ENCODE measurements around the gene CPAMD8. TPM values are rescaled to one million over a fixed set of nuclear protein-coding genes. Genes with fewer than 3 reads are reported as not detected.
"Not testable (repeated sequence)": the region's sequence is repeated elsewhere in the genome, so short reads cannot be mapped to it uniquely, and the experiment has no call there.

Gene CPAMD8
- total and polyA plus RNA-seq, 9 donors, result 2.4 to 13.0 (median 7.9) TPM

DNA sequence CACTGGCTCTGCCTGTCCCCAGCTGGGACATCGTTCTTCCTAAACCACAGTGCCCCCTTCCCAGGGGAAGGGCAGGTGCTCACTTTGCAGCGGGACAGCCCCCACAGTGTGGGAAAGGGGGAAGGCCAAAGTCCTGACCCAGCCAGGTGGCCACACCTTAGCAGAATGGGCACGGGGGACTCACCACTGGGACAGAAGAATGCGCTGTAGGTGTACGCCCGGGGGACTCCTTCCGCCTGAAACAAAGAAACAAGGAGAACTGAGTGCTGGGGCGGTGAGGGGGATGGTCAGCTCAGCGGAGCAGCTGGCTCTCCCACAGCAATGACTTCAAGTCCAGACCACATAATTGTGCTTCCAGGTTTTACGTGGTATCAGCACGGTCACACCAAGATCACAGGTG is 88.4 kb downstream of the CPAMD8 start:
- no peak for DNase-seq
- H3K4me3 ChIP-seq, result no peak overlapping the region
- H3K27me3 ChIP-seq, result no peaks in the 10 kb centered on the region
- no peaks in the 10 kb centered on the region for H3K4me1 ChIP-seq (ENCODE audit: insufficient read depth)
- H3K27ac ChIP-seq, result no peak overlapping the region
- no peaks in the 10 kb centered on the region for H3K36me3 ChIP-seq
- no peaks in the 10 kb centered on the region for H3K9me3 ChIP-seq
- 90 to 93% (median 90%) methylated on average over 11 of the region's 11 CpGs for WGBS, 3 donors
- TF ChIP-seq EP300 (IDR thresholded peaks at IDR 0.05) (no peak), POLR2A (IDR thresholded peaks at IDR 0.05) (no peak)
- TF ChIP-seq, protein P1, sequence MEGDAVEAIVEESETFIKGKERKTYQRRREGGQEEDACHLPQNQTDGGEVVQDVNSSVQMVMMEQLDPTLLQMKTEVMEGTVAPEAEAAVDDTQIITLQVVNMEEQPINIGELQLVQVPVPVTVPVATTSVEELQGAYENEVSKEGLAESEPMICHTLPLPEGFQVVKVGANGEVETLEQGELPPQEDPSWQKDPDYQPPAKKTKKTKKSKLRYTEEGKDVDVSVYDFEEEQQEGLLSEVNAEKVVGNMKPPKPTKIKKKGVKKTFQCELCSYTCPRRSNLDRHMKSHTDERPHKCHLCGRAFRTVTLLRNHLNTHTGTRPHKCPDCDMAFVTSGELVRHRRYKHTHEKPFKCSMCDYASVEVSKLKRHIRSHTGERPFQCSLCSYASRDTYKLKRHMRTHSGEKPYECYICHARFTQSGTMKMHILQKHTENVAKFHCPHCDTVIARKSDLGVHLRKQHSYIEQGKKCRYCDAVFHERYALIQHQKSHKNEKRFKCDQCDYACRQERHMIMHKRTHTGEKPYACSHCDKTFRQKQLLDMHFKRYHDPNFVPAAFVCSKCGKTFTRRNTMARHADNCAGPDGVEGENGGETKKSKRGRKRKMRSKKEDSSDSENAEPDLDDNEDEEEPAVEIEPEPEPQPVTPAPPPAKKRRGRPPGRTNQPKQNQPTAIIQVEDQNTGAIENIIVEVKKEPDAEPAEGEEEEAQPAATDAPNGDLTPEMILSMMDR (IDR thresholded peaks at IDR 0.05), result no peak
- intact Hi-C loops (cut with DNase I), result no loop called here

DNA sequence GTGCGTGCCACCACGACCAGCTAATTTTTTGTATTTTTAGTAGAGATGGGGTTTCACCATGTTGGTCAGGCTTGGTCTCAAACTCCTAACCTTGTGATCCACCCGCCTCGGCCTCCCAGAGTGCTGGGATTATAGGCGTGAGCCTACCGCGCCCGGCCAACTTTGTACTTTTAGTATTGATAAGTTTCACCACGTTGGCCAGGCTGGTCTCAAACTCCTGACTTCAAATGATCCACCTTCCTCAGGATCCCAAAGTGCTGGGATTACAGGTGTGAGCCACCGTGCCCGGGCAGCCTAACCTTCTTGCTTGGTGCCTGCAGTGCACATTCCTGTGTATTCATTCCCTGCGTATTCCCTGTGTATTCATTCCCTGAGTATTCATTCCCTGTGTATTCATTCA is 88.8 kb downstream of the CPAMD8 start:
- H3K27me3 ChIP-seq; H3K4me1 ChIP-seq (ENCODE audit: insufficient read depth); H3K36me3 ChIP-seq; DNase-seq; H3K9me3 ChIP-seq; H3K27ac ChIP-seq; intact Hi-C loops (cut with DNase I); H3K4me3 ChIP-seq: not testable (repeated sequence)
- 92 to 95% (median 95%) methylated on average over 12 of the region's 12 CpGs for WGBS, 3 donors

DNA sequence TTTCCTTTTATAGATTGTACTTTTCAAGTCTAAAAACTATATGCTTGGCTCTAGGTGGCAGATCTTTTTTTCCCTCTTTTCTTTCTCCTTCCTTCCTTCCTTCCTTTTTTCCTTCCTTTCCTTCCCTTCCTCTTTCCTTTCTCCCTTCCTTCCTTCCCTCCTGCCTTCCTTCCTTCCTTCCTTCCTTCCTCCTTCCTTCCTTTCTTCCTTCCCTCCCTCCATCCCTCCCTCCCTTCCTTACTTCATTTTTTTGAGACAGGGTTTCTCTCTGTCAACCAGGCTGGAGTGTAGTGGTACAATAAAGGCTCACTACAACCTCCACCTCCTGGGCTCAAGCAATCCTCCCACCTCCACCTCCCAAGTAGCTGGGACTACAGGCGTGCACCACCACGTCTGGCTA is 89.7 kb downstream of the CPAMD8 start:
- no peak overlapping the region for H3K4me3 ChIP-seq
- no peak for DNase-seq
- WGBS, 3 donors, result 88 to 94% (median 90%) methylated on average over 2 of the region's 2 CpGs
- H3K4me1 ChIP-seq (ENCODE audit: insufficient read depth), result no peaks in the 10 kb centered on the region
- no peaks in the 10 kb centered on the region for H3K9me3 ChIP-seq
- no peaks in the 10 kb centered on the region for H3K27me3 ChIP-seq
- intact Hi-C loops (cut with DNase I), result no loop called here
- H3K36me3 ChIP-seq, result no peaks in the 10 kb centered on the region
- TF ChIP-seq, protein P1 (IDR thresholded peaks at IDR 0.05), result no peak
- TF ChIP-seq EP300 (IDR thresholded peaks at IDR 0.05), result no peak
- TF ChIP-seq POLR2A (IDR thresholded peaks at IDR 0.05), result no peak
- no peak overlapping the region for H3K27ac ChIP-seq

DNA sequence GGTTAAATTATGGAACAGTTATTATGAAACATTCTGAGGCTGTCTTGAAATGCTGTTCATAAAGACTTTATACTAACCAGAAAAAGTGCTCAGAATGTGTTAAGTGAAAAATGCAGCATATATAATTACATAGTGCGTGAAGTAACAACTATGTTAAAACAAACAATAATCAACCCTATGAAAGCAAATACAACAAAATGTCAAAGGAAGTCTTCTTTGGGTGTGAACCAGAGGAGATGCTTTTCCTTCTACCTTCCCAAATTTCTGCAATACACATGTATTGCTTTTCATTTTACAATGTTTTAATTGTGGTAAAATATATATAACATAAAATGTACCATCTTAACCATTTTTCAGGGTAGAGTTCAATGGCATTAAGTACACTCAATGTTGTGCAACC is 92.1 kb downstream of the CPAMD8 start:
- no peak overlapping the region for H3K4me3 ChIP-seq
- H3K36me3 ChIP-seq, result no peaks in the 10 kb centered on the region
- no peaks in the 10 kb centered on the region for H3K4me1 ChIP-seq (ENCODE audit: insufficient read depth)
- TF ChIP-seq, protein P1 (IDR thresholded peaks at IDR 0.05), result no peak
- TF ChIP-seq EP300 (IDR thresholded peaks at IDR 0.05) (no peak), POLR2A (IDR thresholded peaks at IDR 0.05) (no peak)
- H3K9me3 ChIP-seq, result no peaks in the 10 kb centered on the region
- intact Hi-C loops (cut with DNase I), result no loop called here
- no peak overlapping the region for H3K27ac ChIP-seq
- no peaks in the 10 kb centered on the region for H3K27me3 ChIP-seq
- whole genome bisulfite sequencing, 3 donors, result 83 to 95% (median 93%) methylated on average over 1 of the region's 1 CpG
- no peak for DNase-seq

DNA sequence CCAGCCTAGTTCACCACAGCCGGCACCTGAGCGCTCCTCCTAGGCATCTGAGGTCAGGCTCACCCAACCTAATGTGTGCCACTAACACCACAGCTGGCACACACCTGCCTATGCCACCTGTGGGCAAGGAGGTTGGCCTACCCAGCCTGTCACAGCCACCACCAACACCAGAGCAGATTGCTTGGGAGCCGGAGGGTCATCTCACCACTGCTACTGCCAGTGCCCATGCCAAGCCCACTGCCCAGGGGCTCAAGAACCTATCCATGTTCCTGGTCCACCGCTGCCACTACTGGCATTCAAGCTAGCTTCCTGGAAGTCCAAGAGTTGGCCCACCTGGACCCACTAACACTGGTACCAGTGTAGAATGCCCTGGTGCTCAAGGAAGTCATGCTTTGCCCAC is 95.3 kb downstream of the CPAMD8 start:
- Histone ChIP-seq H3K4me3 (no peak overlapping the region), H3K36me3 (no peaks in the 10 kb centered on the region), H3K27me3 (no peaks in the 10 kb centered on the region), H3K4me1 (ENCODE audit: insufficient read depth) (no peaks in the 10 kb centered on the region), H3K9me3 (no peaks in the 10 kb centered on the region), H3K27ac (no peak overlapping the region)
- intact Hi-C loops (cut with DNase I), result no loop called here
- 93 to 98% (median 94%) methylated on average over 4 of the region's 4 CpGs for WGBS, 3 donors
- no peak for DNase-seq
- TF ChIP-seq, protein P1 (IDR thresholded peaks at IDR 0.05), result no peak
- no peak for TF ChIP-seq EP300 (IDR thresholded peaks at IDR 0.05)
- TF ChIP-seq POLR2A (IDR thresholded peaks at IDR 0.05), result no peak

Measured in ovary (tissue), 9 donors.